HepG2 (cell line): ENCODE data around the gene WLS. TPM values are rescaled to one million over a fixed set of nuclear protein-coding genes. Genes with fewer than 3 reads are reported as not detected.

Experiments used
- ATAC-seq: fragments of 200-7000 bp; cut with Tn5 transposase; 3 replicates; pipeline ENCODE4 v1.9.1; 2020; ENCODE audit warnings: mild to moderate bottlenecking, moderate library complexity
- BruUV-seq: library from RNA; stranded (reverse); fragments of 400-500 nt; replicated peaks from 2 replicates; lab custom pipeline; 2021; lab: Mats Ljungman, UMichigan
- CTCF ChIA-PET: fragments of 300-600 bp; formaldehyde crosslinking; extraction: SDS; loops from one replicate; lab custom pipeline; 2021; ENCODE audit warnings: low total read pairs, inconsistent platforms, low intra/inter-chr PET ratio; lab: Yijun Ruan, JAX
- POLR2A ChIA-PET: fragments of 350-600 bp; sonication (Branson Sonifier 250); formaldehyde crosslinking; loops from one replicate; lab custom pipeline; 2020; ENCODE audit warnings: antibody characterized with exemption, inconsistent platforms; lab: Yijun Ruan, JAX
- DNase-seq: peaks from one replicate; pipeline ENCODE4 v3.0.0-alpha.2; 2015; ENCODE audit warnings: low spot score
- FAIRE-seq: peaks from 3 replicates; lab custom pipeline; 2011; peaks lifted over from hg19 to GRCh38; lab: Jason Lieb, UNC
- H2AFZ ChIP-seq: one replicate; pipeline ENCODE4 v1.6.1; 2011; ENCODE audit warnings: low read length, inconsistent platforms
- H3K27ac ChIP-seq: fragments of 300-600 bp; 3 replicates; pipeline ENCODE4 v1.8.0; 2011; ENCODE audit warnings: mixed run types, mild to moderate bottlenecking, mixed read lengths, low read length, inconsistent platforms; ENCODE audit not compliant: insufficient read depth; ENCODE audit errors: extremely low read length
- H3K27me3 ChIP-seq, 2 experiments: fragments of 200-600 bp in 1 of 2; 2 replicates in 1 of 2; 3 replicates in 1 of 2; pipeline versions ENCODE4 v1.6.0 to v1.8.0; 2011; ENCODE audit warnings: low read length in 2 of 2, mild to moderate bottlenecking in 2 of 2, moderate library complexity in 2 of 2, inconsistent platforms in 1 of 2; ENCODE audit not compliant: insufficient read depth in 2 of 2, control insufficient read depth in 1 of 2
- H3K36me3 ChIP-seq, 2 experiments: fragments of 200-600 bp in 1 of 2; replicated peaks in 1 of 2; 2 replicates in 1 of 2; 3 replicates in 1 of 2; pipeline versions ENCODE4 v1.5.1 to v1.8.0; 2011; ENCODE audit warnings: low read length in 2 of 2, inconsistent platforms in 1 of 2; ENCODE audit not compliant: insufficient read depth in 2 of 2, control insufficient read depth in 1 of 2
- H3K4me1 ChIP-seq: 2 replicates; pipeline ENCODE4 v1.5.1; 2012; ENCODE audit warnings: low read length, inconsistent platforms; ENCODE audit not compliant: insufficient read depth
- H3K4me2 ChIP-seq: 2 replicates; pipeline ENCODE4 v1.6.0; 2011; ENCODE audit warnings: low read depth, low read length, inconsistent platforms
- H3K4me3 ChIP-seq, 3 experiments: fragments of 200-600 bp in 1 of 3; sonication (generic), shearing (Covaris generic) in 1 of 3; replicated peaks in 1 of 3; 2 replicates each; pipeline ENCODE4 v1.5.1; 2011 to 2016; ENCODE audit warnings: low read length in 3 of 3, inconsistent platforms in 2 of 3, low read depth in 2 of 3, mild to moderate bottlenecking in 2 of 3, control low read depth in 1 of 3, mixed read lengths in 1 of 3; ENCODE audit not compliant: insufficient read depth in 1 of 3
- H3K79me2 ChIP-seq: one replicate; pipeline ENCODE4 v1.6.1; 2011; ENCODE audit warnings: low read length, inconsistent platforms; ENCODE audit not compliant: insufficient read depth
- H3K9ac ChIP-seq: 2 replicates; pipeline ENCODE4 v1.6.0; 2011; ENCODE audit warnings: mild to moderate bottlenecking, low read depth, low read length, inconsistent platforms; ENCODE audit not compliant: insufficient read depth
- H3K9me3 ChIP-seq: 2 replicates; pipeline ENCODE4 v1.5.1; 2012; ENCODE audit warnings: mild to moderate bottlenecking, low read length
- H4K20me1 ChIP-seq: 2 replicates; pipeline ENCODE4 v1.6.0; 2011; ENCODE audit warnings: inconsistent platforms, mild to moderate bottlenecking, low read length, moderate library complexity; ENCODE audit not compliant: insufficient read depth
- ARNT2 ChIP-seq: sonication (generic); formaldehyde crosslinking; IDR thresholded peaks from 2 replicates; pipeline ENCODE4 v1.8.0; 2022; ENCODE audit warnings: mild to moderate bottlenecking, low read depth, missing genetic modification reagents, moderate library complexity
- CENPT ChIP-seq: sonication (generic); formaldehyde crosslinking; IDR thresholded peaks from 2 replicates; pipeline ENCODE4 v1.8.0; 2022; ENCODE audit warnings: low read depth, mild to moderate bottlenecking, moderate library complexity, missing genetic modification reagents
- IKZF1 ChIP-seq: fragments of 450-650 bp; IDR thresholded peaks from 2 replicates; pipeline ENCODE4 v1.7.1; 2016
- MAFK ChIP-seq, 2 experiments: IDR thresholded peaks in 1 of 2; conservative IDR thresholded peaks in 1 of 2; 2 replicates each; pipeline ENCODE4 v1.6.1; 2011; ENCODE audit warnings: improper control_type of control experiment in 2 of 2, low read length in 2 of 2
- NFE2L1 ChIP-seq: sonication (generic); formaldehyde crosslinking; IDR thresholded peaks from 2 replicates; pipeline ENCODE4 v1.4.0; 2020; ENCODE audit warnings: missing genetic modification reagents, mild to moderate bottlenecking, borderline replicate concordance
- ZNF251 ChIP-seq: sonication (generic); formaldehyde crosslinking; IDR thresholded peaks from 2 replicates; pipeline ENCODE4 v1.9.0; 2021; ENCODE audit warnings: mild to moderate bottlenecking, missing genetic modification reagents
- ZNF530 ChIP-seq: sonication (generic); formaldehyde crosslinking; IDR thresholded peaks from 2 replicates; pipeline ENCODE4 v1.5.0; 2020; ENCODE audit warnings: low read depth, mild to moderate bottlenecking, missing genetic modification reagents
- ZNF678 ChIP-seq: sonication (generic); formaldehyde crosslinking; IDR thresholded peaks from 2 replicates; pipeline ENCODE4 v1.4.0; 2020; ENCODE audit warnings: mild to moderate bottlenecking, missing genetic modification reagents
- WGBS: methylation state at CpG from one replicate; pipeline ENCODE4 v1.1.6; 2017; ENCODE audit warnings: low lambda C conversion rate; 5-methylcytosine and 5-hydroxymethylcytosine counted together
- in situ Hi-C: cut with HindIII; loops from 2 replicates; pipeline ENCODE4 v1.10.0; 2017; ENCODE audit warnings: low pct_unique_long_range_greater_than_20kb; ENCODE audit not compliant: extremely low pct_ligation_motif_present
- intact Hi-C: fragments of 100-400 bp; cut with micrococcal nuclease; formaldehyde crosslinking; loops from one replicate; pipeline ENCODE4 v1.10.0; 2022; ENCODE audit not compliant: unreplicated experiment
- polyA plus RNA-seq, 8 experiments: library from polyadenylated mRNA; depleted of rRNA in 3 of 8; stranded (reverse) in 7 of 8; unstranded in 1 of 8; fragments of >200 nt; fragmentation: Illumina TruSeq in 4 of 8; extraction: Trizol in 4 of 8; gene quantifications; 2 replicates each; pipeline versions ENCODE4 v1.2.1 to v1.2.3, GENCODE V29; 2011 to 2016; ENCODE audit warnings: low read depth in 4 of 8, missing spikeins in 1 of 8, mixed read lengths in 1 of 8; ENCODE audit not compliant: insufficient read depth in 1 of 8
- total RNA-seq, 5 experiments: library from RNA; depleted of rRNA; stranded (reverse); fragments of >200 nt; fragmentation: Illumina TruSeq; extraction: Trizol; gene quantifications; 2 replicates each; pipeline ENCODE4 v1.2.3, GENCODE V29; 2016; ENCODE audit warnings: low read depth in 1 of 5
- TF ChIP-seq, protein P1 (sequence below): sonication (generic); formaldehyde crosslinking; IDR thresholded peaks from 2 replicates; pipeline ENCODE4 v1.5.0; 2020; ENCODE audit warnings: missing genetic modification reagents
- TF ChIP-seq, protein P2 (sequence below): sonication (generic); formaldehyde crosslinking; IDR thresholded peaks from 2 replicates; pipeline ENCODE4 v1.8.1; 2023; ENCODE audit warnings: mild to moderate bottlenecking, missing genetic modification reagents
- TF ChIP-seq, protein P3 (sequence below): IDR thresholded peaks from 2 replicates; pipeline ENCODE4 v1.6.1; 2016; ENCODE audit warnings: low read depth, missing genetic modification reagents, missing compliant biosample characterization
- TF ChIP-seq, protein P4 (sequence below): sonication (generic); formaldehyde crosslinking; IDR thresholded peaks from 2 replicates; pipeline ENCODE4 v1.5.1; 2020; ENCODE audit warnings: mild to moderate bottlenecking, missing genetic modification reagents, borderline replicate concordance

WLS gene
- total and polyA plus RNA-seq, 2 of the 13 experiments (the other 11 are each of a cell fraction or from before 2014, with no cell fraction given): not detected

DNA sequence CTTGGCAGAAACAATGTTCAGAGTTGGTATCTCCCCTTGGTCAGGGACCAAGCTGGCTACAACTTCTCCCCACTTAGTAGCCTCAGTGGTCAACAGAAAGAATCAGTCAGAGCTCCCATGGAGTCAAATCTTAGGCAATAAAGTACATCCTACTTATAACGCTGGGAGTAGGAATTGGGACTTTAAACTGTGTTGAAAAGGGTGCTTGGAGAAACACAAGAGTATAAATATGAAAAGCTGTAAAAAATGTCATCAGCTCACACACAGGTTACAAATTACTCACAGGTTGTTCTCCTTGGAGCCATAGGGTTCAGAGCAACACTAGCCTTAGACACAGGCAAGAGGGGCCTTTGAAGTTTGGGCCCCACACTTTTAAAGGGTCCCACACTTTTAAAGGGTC, 67.4 kb downstream of the WLS start:
- H3K4me1 ChIP-seq: no peaks in the 10 kb centered on the region
- no peaks in the 10 kb centered on the region for H4K20me1 ChIP-seq
- H3K36me3 ChIP-seq: no peaks in the 10 kb centered on the region
- intact Hi-C loops: no loop called here
- no peak overlapping the region for H3K9ac ChIP-seq
- CTCF ChIA-PET: no interaction called here
- no peak overlapping the region for H2AFZ ChIP-seq
- WGBS: 13% methylated on average over 1 of the region's 1 CpG
- no peak overlapping the region for H3K27ac ChIP-seq
- no peaks in the 10 kb centered on the region for H3K9me3 ChIP-seq
- in situ Hi-C loops: no loop called here
- H3K4me3 ChIP-seq: no peak overlapping the region
- no peak for ATAC-seq
- DNase-seq: no peak
- FAIRE-seq: no peak
- POLR2A ChIA-PET: no interaction called here
- H3K4me2 ChIP-seq: no peak overlapping the region
- no peaks in the 10 kb centered on the region for H3K79me2 ChIP-seq
- BruUV-seq: no TSS peak
- H3K27me3 ChIP-seq: no peaks in the 10 kb centered on the region
- TF ChIP-seq NFE2L1 (CRISPR knock-in tag) (no peak), ZNF251 (CRISPR knock-in tag) (no peak), ZNF530 (CRISPR knock-in tag) (no peak), CENPT (CRISPR knock-in tag) (no peak), MAFK (conservative IDR thresholded peaks at IDR 0.05 in 1 of 2, IDR thresholded peaks at IDR 0.05 in 1 of 2; ENCODE audit: low read length in 2 of 2) (no peak), ARNT2 (CRISPR knock-in tag) (no peak), IKZF1 (no peak), ZNF678 (CRISPR knock-in tag) (no peak)
- TF ChIP-seq, protein P1, sequence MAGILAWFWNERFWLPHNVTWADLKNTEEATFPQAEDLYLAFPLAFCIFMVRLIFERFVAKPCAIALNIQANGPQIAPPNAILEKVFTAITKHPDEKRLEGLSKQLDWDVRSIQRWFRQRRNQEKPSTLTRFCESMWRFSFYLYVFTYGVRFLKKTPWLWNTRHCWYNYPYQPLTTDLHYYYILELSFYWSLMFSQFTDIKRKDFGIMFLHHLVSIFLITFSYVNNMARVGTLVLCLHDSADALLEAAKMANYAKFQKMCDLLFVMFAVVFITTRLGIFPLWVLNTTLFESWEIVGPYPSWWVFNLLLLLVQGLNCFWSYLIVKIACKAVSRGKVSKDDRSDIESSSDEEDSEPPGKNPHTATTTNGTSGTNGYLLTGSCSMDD (CRISPR knock-in tag): no peak
- TF ChIP-seq, protein P2, sequence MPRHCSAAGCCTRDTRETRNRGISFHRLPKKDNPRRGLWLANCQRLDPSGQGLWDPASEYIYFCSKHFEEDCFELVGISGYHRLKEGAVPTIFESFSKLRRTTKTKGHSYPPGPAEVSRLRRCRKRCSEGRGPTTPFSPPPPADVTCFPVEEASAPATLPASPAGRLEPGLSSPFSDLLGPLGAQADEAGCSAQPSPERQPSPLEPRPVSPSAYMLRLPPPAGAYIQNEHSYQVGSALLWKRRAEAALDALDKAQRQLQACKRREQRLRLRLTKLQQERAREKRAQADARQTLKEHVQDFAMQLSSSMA: no peak
- TF ChIP-seq, protein P3, sequence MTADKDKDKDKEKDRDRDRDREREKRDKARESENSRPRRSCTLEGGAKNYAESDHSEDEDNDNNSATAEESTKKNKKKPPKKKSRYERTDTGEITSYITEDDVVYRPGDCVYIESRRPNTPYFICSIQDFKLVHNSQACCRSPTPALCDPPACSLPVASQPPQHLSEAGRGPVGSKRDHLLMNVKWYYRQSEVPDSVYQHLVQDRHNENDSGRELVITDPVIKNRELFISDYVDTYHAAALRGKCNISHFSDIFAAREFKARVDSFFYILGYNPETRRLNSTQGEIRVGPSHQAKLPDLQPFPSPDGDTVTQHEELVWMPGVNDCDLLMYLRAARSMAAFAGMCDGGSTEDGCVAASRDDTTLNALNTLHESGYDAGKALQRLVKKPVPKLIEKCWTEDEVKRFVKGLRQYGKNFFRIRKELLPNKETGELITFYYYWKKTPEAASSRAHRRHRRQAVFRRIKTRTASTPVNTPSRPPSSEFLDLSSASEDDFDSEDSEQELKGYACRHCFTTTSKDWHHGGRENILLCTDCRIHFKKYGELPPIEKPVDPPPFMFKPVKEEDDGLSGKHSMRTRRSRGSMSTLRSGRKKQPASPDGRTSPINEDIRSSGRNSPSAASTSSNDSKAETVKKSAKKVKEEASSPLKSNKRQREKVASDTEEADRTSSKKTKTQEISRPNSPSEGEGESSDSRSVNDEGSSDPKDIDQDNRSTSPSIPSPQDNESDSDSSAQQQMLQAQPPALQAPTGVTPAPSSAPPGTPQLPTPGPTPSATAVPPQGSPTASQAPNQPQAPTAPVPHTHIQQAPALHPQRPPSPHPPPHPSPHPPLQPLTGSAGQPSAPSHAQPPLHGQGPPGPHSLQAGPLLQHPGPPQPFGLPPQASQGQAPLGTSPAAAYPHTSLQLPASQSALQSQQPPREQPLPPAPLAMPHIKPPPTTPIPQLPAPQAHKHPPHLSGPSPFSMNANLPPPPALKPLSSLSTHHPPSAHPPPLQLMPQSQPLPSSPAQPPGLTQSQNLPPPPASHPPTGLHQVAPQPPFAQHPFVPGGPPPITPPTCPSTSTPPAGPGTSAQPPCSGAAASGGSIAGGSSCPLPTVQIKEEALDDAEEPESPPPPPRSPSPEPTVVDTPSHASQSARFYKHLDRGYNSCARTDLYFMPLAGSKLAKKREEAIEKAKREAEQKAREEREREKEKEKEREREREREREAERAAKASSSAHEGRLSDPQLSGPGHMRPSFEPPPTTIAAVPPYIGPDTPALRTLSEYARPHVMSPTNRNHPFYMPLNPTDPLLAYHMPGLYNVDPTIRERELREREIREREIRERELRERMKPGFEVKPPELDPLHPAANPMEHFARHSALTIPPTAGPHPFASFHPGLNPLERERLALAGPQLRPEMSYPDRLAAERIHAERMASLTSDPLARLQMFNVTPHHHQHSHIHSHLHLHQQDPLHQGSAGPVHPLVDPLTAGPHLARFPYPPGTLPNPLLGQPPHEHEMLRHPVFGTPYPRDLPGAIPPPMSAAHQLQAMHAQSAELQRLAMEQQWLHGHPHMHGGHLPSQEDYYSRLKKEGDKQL (CRISPR knock-in tag): no peak
- TF ChIP-seq, protein P4, sequence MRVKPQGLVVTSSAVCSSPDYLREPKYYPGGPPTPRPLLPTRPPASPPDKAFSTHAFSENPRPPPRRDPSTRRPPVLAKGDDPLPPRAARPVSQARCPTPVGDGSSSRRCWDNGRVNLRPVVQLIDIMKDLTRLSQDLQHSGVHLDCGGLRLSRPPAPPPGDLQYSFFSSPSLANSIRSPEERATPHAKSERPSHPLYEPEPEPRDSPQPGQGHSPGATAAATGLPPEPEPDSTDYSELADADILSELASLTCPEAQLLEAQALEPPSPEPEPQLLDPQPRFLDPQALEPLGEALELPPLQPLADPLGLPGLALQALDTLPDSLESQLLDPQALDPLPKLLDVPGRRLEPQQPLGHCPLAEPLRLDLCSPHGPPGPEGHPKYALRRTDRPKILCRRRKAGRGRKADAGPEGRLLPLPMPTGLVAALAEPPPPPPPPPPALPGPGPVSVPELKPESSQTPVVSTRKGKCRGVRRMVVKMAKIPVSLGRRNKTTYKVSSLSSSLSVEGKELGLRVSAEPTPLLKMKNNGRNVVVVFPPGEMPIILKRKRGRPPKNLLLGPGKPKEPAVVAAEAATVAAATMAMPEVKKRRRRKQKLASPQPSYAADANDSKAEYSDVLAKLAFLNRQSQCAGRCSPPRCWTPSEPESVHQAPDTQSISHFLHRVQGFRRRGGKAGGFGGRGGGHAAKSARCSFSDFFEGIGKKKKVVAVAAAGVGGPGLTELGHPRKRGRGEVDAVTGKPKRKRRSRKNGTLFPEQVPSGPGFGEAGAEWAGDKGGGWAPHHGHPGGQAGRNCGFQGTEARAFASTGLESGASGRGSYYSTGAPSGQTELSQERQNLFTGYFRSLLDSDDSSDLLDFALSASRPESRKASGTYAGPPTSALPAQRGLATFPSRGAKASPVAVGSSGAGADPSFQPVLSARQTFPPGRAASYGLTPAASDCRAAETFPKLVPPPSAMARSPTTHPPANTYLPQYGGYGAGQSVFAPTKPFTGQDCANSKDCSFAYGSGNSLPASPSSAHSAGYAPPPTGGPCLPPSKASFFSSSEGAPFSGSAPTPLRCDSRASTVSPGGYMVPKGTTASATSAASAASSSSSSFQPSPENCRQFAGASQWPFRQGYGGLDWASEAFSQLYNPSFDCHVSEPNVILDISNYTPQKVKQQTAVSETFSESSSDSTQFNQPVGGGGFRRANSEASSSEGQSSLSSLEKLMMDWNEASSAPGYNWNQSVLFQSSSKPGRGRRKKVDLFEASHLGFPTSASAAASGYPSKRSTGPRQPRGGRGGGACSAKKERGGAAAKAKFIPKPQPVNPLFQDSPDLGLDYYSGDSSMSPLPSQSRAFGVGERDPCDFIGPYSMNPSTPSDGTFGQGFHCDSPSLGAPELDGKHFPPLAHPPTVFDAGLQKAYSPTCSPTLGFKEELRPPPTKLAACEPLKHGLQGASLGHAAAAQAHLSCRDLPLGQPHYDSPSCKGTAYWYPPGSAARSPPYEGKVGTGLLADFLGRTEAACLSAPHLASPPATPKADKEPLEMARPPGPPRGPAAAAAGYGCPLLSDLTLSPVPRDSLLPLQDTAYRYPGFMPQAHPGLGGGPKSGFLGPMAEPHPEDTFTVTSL (CRISPR knock-in tag): no peak
